Body of pancreas (tissue), 4 donors: ENCODE measurements around the gene GARRE1. TPM values are rescaled to one million over a fixed set of nuclear protein-coding genes. Genes with fewer than 3 reads are reported as not detected.
"Not testable (repeated sequence)": the region's sequence is repeated elsewhere in the genome, so short reads cannot be mapped to it uniquely, and the experiment has no call there.

Source experiments
- ATAC-seq: fragments of 150-250 bp; one replicate; pipeline ENCODE4 v1.9.1; 2016
- DNase-seq, 4 donors: peaks; one replicate each; pipeline ENCODE4 v3.0.0-alpha.2; 2019
- H3K27ac ChIP-seq, 4 donors: fragments of 200-600 bp; sonication (generic); 1 replicate in 3 of 4; 2 replicates in 1 of 4; pipeline versions ENCODE4 v1.5.1 to v1.6.1; 2016 to 2019; ENCODE audit warnings: mild to moderate bottlenecking in 1 of 4, mixed read lengths in 1 of 4, moderate library complexity in 1 of 4
- H3K27me3 ChIP-seq, 2 donors: fragments of 200-600 bp; sonication (generic); one replicate each; pipeline ENCODE4 v1.6.0; 2016; ENCODE audit warnings: mild to moderate bottlenecking in 1 of 2
- H3K36me3 ChIP-seq, 2 donors: fragments of 200-600 bp; sonication (generic); replicated peaks in 1 of 2; 2 replicates each; pipeline ENCODE4 v1.5.1; 2016; ENCODE audit warnings: low read depth in 2 of 2; ENCODE audit not compliant: insufficient read depth in 1 of 2
- H3K4me1 ChIP-seq: fragments of 200-600 bp; sonication (generic); one replicate; pipeline ENCODE4 v1.6.0; 2016
- H3K4me3 ChIP-seq, 2 donors: fragments of 200-600 bp; sonication (generic); 1 replicate in 1 of 2; 2 replicates in 1 of 2; pipeline ENCODE4 v1.5.1; 2016 to 2019
- H3K9me3 ChIP-seq, 3 donors: fragments of 200-600 bp; sonication (generic); 1 replicate in 2 of 3; 2 replicates in 1 of 3; pipeline ENCODE4 v1.5.1; 2016
- POLR2A ChIP-seq, 3 donors: fragments of 450-650 bp; IDR thresholded peaks; one replicate each; pipeline ENCODE4 v1.6.1; 2016; ENCODE audit warnings: antibody characterized with exemption in 3 of 3, mild to moderate bottlenecking in 2 of 3
- WGBS, 2 donors: methylation state at CpG; one replicate each; pipeline ENCODE4 v1.1.5; 2017; 5-methylcytosine and 5-hydroxymethylcytosine counted together
- intact Hi-C: fragments of 100-400 bp; cut with DNase I; formaldehyde crosslinking; loops from one replicate; pipeline ENCODE4 v1.15.1; 2023
- total RNA-seq, 2 donors: library from RNA; depleted of rRNA; stranded (reverse); fragments of >200 nt; gene quantifications; one replicate each; pipeline ENCODE4 v1.1.0, GENCODE V29; 2016
- TF ChIP-seq, protein P1 (sequence below), 7 experiments: fragments of 450-650 bp in 4 of 7; fragments of 200-600 bp in 3 of 7; sonication (generic) in 3 of 7; IDR thresholded peaks; one replicate each; pipeline ENCODE4 v1.5.1; 2016 to 2019; ENCODE audit warnings: antibody characterized with exemption in 7 of 7

The GARRE1 gene
- total RNA-seq, 2 donors from 2014 or later, result 17.1 to 26.4 TPM

DNA sequence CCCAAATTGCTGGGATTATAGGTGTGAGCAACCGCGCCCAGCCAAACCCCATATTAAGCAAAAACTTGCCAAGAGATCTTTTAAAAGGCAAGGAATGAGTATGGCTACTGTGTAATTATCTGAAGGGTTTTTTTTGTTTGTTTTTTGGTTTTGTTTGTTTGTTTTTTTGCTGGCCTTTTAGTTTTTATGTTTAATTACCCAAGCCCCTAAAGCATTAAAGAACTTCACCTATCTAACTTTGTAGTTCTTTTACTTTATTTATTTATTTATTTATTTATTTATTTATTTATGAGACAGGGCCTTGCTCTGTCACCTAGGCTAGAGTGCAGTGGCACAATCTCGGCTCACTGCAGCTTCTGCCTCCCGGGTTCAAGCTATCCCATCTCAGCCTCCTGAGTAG lies 40.3 kb upstream of the GARRE1 start:
- intact Hi-C loops, result no loop called here
- Histone ChIP-seq H3K36me3 (peaks cover 6 to 11% of the 10 kb centered on the region in 2 donors), H3K4me1 (peaks cover 10% of the 10 kb centered on the region), H3K27me3 (no peaks in the 10 kb centered on the region), H3K27ac (no peak overlapping the region), H3K9me3 (no peaks in the 10 kb centered on the region), H3K4me3 (no peak overlapping the region)
- no peak for DNase-seq
- WGBS, 2 donors, result 97 to 99% methylated on average over 4 of the region's 4 CpGs
- no peak for ATAC-seq
- TF ChIP-seq, protein P1, sequence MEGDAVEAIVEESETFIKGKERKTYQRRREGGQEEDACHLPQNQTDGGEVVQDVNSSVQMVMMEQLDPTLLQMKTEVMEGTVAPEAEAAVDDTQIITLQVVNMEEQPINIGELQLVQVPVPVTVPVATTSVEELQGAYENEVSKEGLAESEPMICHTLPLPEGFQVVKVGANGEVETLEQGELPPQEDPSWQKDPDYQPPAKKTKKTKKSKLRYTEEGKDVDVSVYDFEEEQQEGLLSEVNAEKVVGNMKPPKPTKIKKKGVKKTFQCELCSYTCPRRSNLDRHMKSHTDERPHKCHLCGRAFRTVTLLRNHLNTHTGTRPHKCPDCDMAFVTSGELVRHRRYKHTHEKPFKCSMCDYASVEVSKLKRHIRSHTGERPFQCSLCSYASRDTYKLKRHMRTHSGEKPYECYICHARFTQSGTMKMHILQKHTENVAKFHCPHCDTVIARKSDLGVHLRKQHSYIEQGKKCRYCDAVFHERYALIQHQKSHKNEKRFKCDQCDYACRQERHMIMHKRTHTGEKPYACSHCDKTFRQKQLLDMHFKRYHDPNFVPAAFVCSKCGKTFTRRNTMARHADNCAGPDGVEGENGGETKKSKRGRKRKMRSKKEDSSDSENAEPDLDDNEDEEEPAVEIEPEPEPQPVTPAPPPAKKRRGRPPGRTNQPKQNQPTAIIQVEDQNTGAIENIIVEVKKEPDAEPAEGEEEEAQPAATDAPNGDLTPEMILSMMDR (IDR thresholded peaks at IDR 0.05), result no peak
- no peak for TF ChIP-seq POLR2A (IDR thresholded peaks at IDR 0.05)

DNA sequence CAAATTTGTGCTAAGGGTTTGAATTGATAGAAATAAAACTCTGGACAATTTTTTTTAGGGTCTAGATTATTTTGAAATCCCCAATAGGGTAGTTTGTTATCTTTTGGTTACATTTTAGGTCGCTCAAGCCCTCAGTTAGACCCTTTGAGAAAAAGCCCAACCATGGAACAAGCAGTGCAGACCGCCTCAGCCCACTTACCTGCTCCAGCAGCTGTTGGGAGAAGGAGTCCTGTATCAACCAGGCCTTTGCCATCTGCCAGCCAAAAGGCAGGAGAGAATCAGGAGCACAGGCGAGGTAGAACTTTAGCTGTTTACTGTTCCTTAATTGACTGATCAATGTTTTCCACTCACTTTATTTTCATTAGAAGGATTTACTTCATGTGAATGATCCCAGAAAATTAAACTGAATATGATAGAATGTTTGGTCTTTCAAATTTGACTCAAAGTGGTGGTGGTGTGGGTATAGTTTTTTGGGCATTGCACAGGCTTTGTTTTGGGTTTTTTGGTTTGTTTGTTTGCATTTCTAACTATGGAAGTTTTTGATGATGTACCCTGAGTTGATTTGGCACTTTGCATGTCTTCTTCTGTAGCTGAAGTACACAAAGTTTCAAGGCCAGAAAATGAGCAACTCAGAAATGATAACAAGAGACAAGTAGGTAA lies 39.2 kb upstream of the GARRE1 start:
- intact Hi-C loops, result no loop called here
- no peaks in the 10 kb centered on the region for H3K27me3 ChIP-seq
- no peak overlapping the region for H3K27ac ChIP-seq
- H3K4me3 ChIP-seq, result no peak overlapping the region
- DNase-seq, result peak in 1 of 4 donors; percentile 13
- no peak for ATAC-seq
- peaks cover 5 to 9% of the 10 kb centered on the region in 2 donors for H3K36me3 ChIP-seq
- WGBS, 2 donors, result 93 to 94% methylated on average over 3 of the region's 3 CpGs
- H3K9me3 ChIP-seq, result no peaks in the 10 kb centered on the region
- peaks cover 10% of the 10 kb centered on the region for H3K4me1 ChIP-seq
- TF ChIP-seq, protein P1 (IDR thresholded peaks at IDR 0.05), result no peak
- no peak for TF ChIP-seq POLR2A (IDR thresholded peaks at IDR 0.05)

DNA sequence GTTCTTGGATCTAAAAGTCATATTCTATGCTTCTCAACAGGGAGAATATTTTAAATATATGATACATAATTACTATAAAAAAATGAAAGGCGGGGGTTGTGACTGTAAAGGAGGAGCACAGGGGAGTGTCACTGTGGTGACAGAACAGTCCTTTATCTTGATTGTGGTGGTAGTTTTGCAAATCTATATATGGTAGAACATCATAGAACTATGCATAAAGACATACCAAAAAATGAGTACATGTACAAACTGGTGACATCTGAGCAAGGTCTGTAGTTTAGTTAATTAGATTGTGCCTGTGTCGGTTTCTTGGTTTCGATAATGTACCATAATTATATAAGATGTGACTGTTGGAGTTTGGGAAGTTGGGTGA lies 38.7 kb upstream of the GARRE1 start:
- Histone ChIP-seq H3K4me1 (peaks cover 10% of the 10 kb centered on the region), H3K9me3 (no peaks in the 10 kb centered on the region), H3K27ac (no peak overlapping the region), H3K36me3 (peaks cover 0 to 4% of the 10 kb centered on the region in 2 donors), H3K4me3 (no peak overlapping the region), H3K27me3 (no peaks in the 10 kb centered on the region)
- intact Hi-C loops, result no loop called here
- DNase-seq, result no peak
- TF ChIP-seq, protein P1 (IDR thresholded peaks at IDR 0.05), result no peak
- TF ChIP-seq POLR2A (IDR thresholded peaks at IDR 0.05), result no peak
- no peak for ATAC-seq
- 95 to 96% methylated on average over 3 of the region's 3 CpGs for WGBS, 2 donors

DNA sequence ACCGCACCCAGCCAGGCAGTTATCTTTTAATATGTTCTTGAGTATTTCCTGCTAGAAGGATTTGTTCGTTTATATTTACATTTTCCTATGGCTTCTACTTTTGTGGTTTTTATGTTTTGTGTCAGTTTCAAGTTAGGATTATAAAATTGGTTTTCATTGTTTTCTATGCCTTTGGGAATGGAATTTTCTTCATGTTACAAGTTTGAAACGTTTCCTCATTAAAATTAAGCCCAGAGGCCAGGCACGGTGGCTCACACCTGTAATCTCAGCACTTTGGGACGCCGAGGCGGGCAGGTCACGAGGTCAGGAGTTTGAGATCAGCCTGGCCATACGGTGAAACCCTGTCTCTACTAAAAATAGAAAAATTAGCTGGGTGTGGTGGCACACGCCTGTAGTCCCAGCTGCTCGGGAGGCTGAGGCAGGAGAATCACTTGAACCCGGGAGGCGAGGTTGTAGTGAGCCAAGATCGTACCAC lies 37.6 kb upstream of the GARRE1 start:
- H3K4me3 ChIP-seq, intact Hi-C loops, H3K36me3 ChIP-seq, H3K27me3 ChIP-seq, H3K27ac ChIP-seq, H3K9me3 ChIP-seq, H3K4me1 ChIP-seq, ATAC-seq, DNase-seq: not testable (repeated sequence)
- WGBS, 2 donors, result 85 to 87% methylated on average over 14 of the region's 14 CpGs

DNA sequence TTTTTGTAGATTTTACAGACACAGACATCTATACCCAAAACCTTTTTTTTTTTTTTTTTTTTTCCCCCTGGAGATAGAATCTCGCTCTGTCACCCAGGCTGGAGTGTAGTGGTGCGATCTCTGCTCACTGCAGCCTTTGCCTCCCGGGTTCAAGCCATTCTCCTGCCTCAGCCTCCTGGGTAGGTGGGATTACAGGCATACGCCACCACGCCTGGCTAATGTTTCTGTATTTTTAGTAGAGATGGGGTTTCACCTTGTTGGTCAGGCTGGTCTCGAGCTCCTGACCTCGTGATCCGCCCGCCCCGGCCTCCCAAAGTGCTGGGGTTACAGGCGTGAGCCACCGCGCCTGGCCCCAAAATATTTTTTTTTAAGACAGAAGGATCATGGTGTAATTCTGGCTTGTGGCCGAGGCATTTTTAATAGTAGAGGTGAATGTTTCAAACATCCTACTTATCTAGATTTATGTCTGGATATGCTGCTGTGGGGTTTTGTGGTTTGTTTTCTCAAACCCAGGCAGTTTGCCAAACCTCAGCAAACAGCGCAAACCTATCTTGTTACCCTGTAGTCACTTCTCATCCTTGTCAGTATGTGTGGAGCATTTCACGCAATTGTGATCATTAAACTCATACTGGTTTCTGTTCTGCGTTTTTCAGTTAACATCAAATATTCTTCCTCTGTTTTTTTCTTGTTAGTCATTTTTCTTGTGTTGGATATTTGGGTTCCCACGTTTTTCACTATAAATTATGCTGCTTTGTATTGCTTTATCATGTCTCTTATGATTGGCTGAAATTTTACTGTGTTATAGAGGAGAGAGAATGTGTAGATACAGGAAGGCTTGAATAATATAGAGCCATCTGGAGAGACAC lies 36.2 kb upstream of the GARRE1 start:
- intact Hi-C loops, result no loop called here
- peak in 2 of 4 donors; percentile 23 to 44 for DNase-seq
- Histone ChIP-seq H3K27me3 (no peaks in the 10 kb centered on the region), H3K27ac (peak overlapping the region in 1 of 4 donors; percentile 52), H3K4me3 (no peak overlapping the region), H3K9me3 (no peaks in the 10 kb centered on the region), H3K4me1 (peaks cover 10% of the 10 kb centered on the region), H3K36me3 (peaks cover 0 to 15% of the 10 kb centered on the region in 2 donors)
- TF ChIP-seq, protein P1 (IDR thresholded peaks at IDR 0.05), result no peak
- TF ChIP-seq POLR2A (IDR thresholded peaks at IDR 0.05), result no peak
- no peak for ATAC-seq
- WGBS, 2 donors, result 64 to 74% methylated on average over 17 to 18 of the region's 18 CpGs
